H1 (cell line): ENCODE data around the gene SWI5. TPM values are rescaled to one million over a fixed set of nuclear protein-coding genes. Genes with fewer than 3 reads are reported as not detected.

Experiments used
- CTCF ChIA-PET: fragments of 300-600 bp; sonication (Branson Sonifier 250); formaldehyde crosslinking; loops from one replicate; lab custom pipeline; 2021; ENCODE audit not compliant: partially characterized antibody; lab: Charles Lee
- POLR2A ChIA-PET: fragments of 300-600 bp; sonication (Branson Sonifier 250); formaldehyde crosslinking; loops from one replicate; lab custom pipeline; 2021; ENCODE audit warnings: inconsistent platforms; ENCODE audit not compliant: partially characterized antibody; lab: Charles Lee
- DNase-seq, 2 experiments: peaks; one replicate each; pipeline versions ENCODE4 v3.0.0 to v3.0.0-alpha.2; 2010 to 2022; ENCODE audit warnings: low spot score in 2 of 2, low read depth in 1 of 2, mixed read lengths in 1 of 2
- FAIRE-seq: peaks from 2 replicates; lab custom pipeline; 2011; peaks lifted over from hg19 to GRCh38; lab: Jason Lieb, UNC
- H2AFZ ChIP-seq: 2 replicates; pipeline ENCODE4 v1.8.1; 2012; ENCODE audit warnings: low read length, inconsistent platforms
- H2AK5ac ChIP-seq: 2 replicates; pipeline ENCODE4 v1.6.1; 2013; ENCODE audit warnings: low read depth, low read length
- H2BK120ac ChIP-seq: replicated peaks from 2 replicates; pipeline ENCODE3; 2013; ENCODE audit warnings: low read depth, low read length, inconsistent platforms
- H2BK12ac ChIP-seq: 2 replicates; pipeline ENCODE4 v1.6.1; 2013; ENCODE audit warnings: low read depth, low read length
- H2BK15ac ChIP-seq: 2 replicates; pipeline ENCODE4 v1.6.1; 2013; ENCODE audit warnings: low read length
- H2BK20ac ChIP-seq: 2 replicates; pipeline ENCODE4 v1.6.1; 2013; ENCODE audit warnings: low read length
- H2BK5ac ChIP-seq: 2 replicates; pipeline ENCODE4 v1.6.1; 2013; ENCODE audit warnings: low read depth, low read length
- H3K14ac ChIP-seq: 2 replicates; pipeline ENCODE4 v1.6.1; 2013; ENCODE audit warnings: inconsistent platforms; ENCODE audit not compliant: insufficient read length
- H3K18ac ChIP-seq: 2 replicates; pipeline ENCODE4 v1.6.1; 2013; ENCODE audit warnings: low read length; ENCODE audit errors: extremely low read depth
- H3K23ac ChIP-seq: 2 replicates; pipeline ENCODE4 v1.6.1; 2013; ENCODE audit warnings: inconsistent platforms; ENCODE audit not compliant: insufficient read length
- H3K23me2 ChIP-seq: 2 replicates; pipeline ENCODE4 v1.6.1; 2013; ENCODE audit warnings: low read depth, low read length
- H3K27ac ChIP-seq: 2 replicates; pipeline ENCODE4 v1.6.1; 2011; ENCODE audit warnings: low read depth, low read length, inconsistent platforms
- H3K27me3 ChIP-seq, 4 experiments: replicated peaks in 1 of 4; 1 replicate in 1 of 4; 2 replicates in 3 of 4; pipeline versions ENCODE4 v1.6.1 to v1.8.1; 2011 to 2013; ENCODE audit warnings: low read length in 3 of 4, mild to moderate bottlenecking in 3 of 4, inconsistent platforms in 2 of 4, mixed read lengths in 2 of 4, moderate library complexity in 1 of 4; ENCODE audit not compliant: control insufficient read depth in 3 of 4, insufficient read depth in 3 of 4; ENCODE audit errors: extremely low read depth in 1 of 4
- H3K36me3 ChIP-seq, 4 experiments: 2 replicates each; pipeline versions ENCODE4 v1.6.1 to v1.8.1; 2011 to 2013; ENCODE audit warnings: mild to moderate bottlenecking in 4 of 4, low read length in 3 of 4, moderate library complexity in 2 of 4, control low read depth in 1 of 4, inconsistent platforms in 1 of 4; ENCODE audit not compliant: insufficient read depth in 4 of 4, control insufficient read depth in 2 of 4
- H3K4ac ChIP-seq: replicated peaks from 2 replicates; pipeline ENCODE3; 2013; ENCODE audit warnings: low read length, low read depth, mixed read lengths, inconsistent platforms; ENCODE audit not compliant: insufficient read length
- H3K4me1 ChIP-seq, 4 experiments: replicated peaks in 1 of 4; 1 replicate in 1 of 4; 2 replicates in 3 of 4; pipeline versions ENCODE4 v1.6.1 to v1.8.1; 2011 to 2013; ENCODE audit warnings: low read length in 3 of 4, inconsistent platforms in 2 of 4, mixed read lengths in 1 of 4; ENCODE audit not compliant: insufficient read depth in 4 of 4, control insufficient read depth in 3 of 4
- H3K4me2 ChIP-seq, 2 experiments: 2 replicates each; pipeline versions ENCODE4 v1.6.1 to v1.8.1; 2011 to 2013; ENCODE audit warnings: low read depth in 2 of 2, low read length in 2 of 2, control low read depth in 1 of 2, inconsistent platforms in 1 of 2, mild to moderate bottlenecking in 1 of 2; ENCODE audit not compliant: insufficient read depth in 1 of 2
- H3K4me3 ChIP-seq, 4 experiments: fragments of 200-600, 300-600 bp in 1 of 4; sonication (generic), shearing (Covaris generic), sonication (Bioruptor Twin) in 1 of 4; 2 replicates each; pipeline versions ENCODE4 v1.5.1 to v1.8.1; 2011 to 2016; ENCODE audit warnings: low read length in 4 of 4, low read depth in 3 of 4, control low read depth in 2 of 4, inconsistent platforms in 2 of 4, mild to moderate bottlenecking in 2 of 4, mixed read lengths in 1 of 4, moderate library complexity in 1 of 4; ENCODE audit not compliant: insufficient read depth in 2 of 4; ENCODE audit errors: extremely low read depth in 1 of 4
- H3K56ac ChIP-seq: replicated peaks from 2 replicates; pipeline ENCODE3; 2013; ENCODE audit warnings: low read depth, mild to moderate bottlenecking, mixed read lengths, low read length, inconsistent platforms; ENCODE audit not compliant: insufficient read length
- H3K79me1 ChIP-seq: 2 replicates; pipeline ENCODE4 v1.6.1; 2013; ENCODE audit warnings: low read depth, low read length, control low read depth
- H3K79me2 ChIP-seq, 2 experiments: 2 replicates each; pipeline versions ENCODE4 v1.6.1 to v1.8.1; 2012 to 2013; ENCODE audit warnings: low read length in 2 of 2, mild to moderate bottlenecking in 2 of 2, inconsistent platforms in 1 of 2; ENCODE audit not compliant: insufficient read depth in 2 of 2, control insufficient read depth in 1 of 2
- H3K9ac ChIP-seq, 4 experiments: replicated peaks in 1 of 4; 1 replicate in 1 of 4; 2 replicates in 3 of 4; pipeline versions ENCODE4 v1.6.1 to v1.8.1; 2011 to 2013; ENCODE audit warnings: low read depth in 3 of 4, low read length in 3 of 4, control low read depth in 2 of 4, mild to moderate bottlenecking in 2 of 4, moderate library complexity in 2 of 4, inconsistent platforms in 1 of 4; ENCODE audit errors: extremely low read depth in 1 of 4
- H3K9me3 ChIP-seq, 2 experiments: 2 replicates each; pipeline versions ENCODE4 v1.6.1 to v1.8.1; 2012 to 2013; ENCODE audit warnings: mild to moderate bottlenecking in 2 of 2, moderate library complexity in 2 of 2, control low read depth in 1 of 2, inconsistent platforms in 1 of 2, low read depth in 1 of 2, low read length in 1 of 2, mixed read lengths in 1 of 2; ENCODE audit not compliant: insufficient read depth in 2 of 2
- H4K20me1 ChIP-seq, 2 experiments: replicated peaks in 1 of 2; 2 replicates each; pipeline versions ENCODE3 to v1.8.1; 2011 to 2013; ENCODE audit warnings: inconsistent platforms in 2 of 2, low read length in 2 of 2, mild to moderate bottlenecking in 1 of 2; ENCODE audit not compliant: insufficient read depth in 2 of 2, control insufficient read depth in 1 of 2
- H4K5ac ChIP-seq: 2 replicates; pipeline ENCODE4 v1.6.1; 2013; ENCODE audit warnings: low read length, low read depth, mixed read lengths, inconsistent platforms; ENCODE audit not compliant: insufficient read length
- H4K8ac ChIP-seq: 2 replicates; pipeline ENCODE4 v1.8.0; 2013; ENCODE audit warnings: mild to moderate bottlenecking, moderate library complexity, low read length, inconsistent platforms; ENCODE audit not compliant: insufficient read depth; ENCODE audit errors: extremely low read depth
- H4K91ac ChIP-seq: replicated peaks from 2 replicates; pipeline ENCODE3; 2013; ENCODE audit warnings: low read length, mixed read lengths, inconsistent platforms; ENCODE audit not compliant: insufficient read length
- ATF3 ChIP-seq: IDR thresholded peaks from 2 replicates; pipeline ENCODE4 v1.6.1; 2011; ENCODE audit warnings: low read depth, mild to moderate bottlenecking, low read length; ENCODE audit not compliant: insufficient read depth
- CHD2 ChIP-seq: IDR thresholded peaks from 2 replicates; pipeline ENCODE4 v1.6.1; 2012; ENCODE audit warnings: low read length, improper control_type of control experiment
- CREB1 ChIP-seq: IDR thresholded peaks from 2 replicates; pipeline ENCODE4 v1.6.1; 2012; ENCODE audit warnings: inconsistent platforms
- EGR1 ChIP-seq: IDR thresholded peaks from 2 replicates; pipeline ENCODE4 v1.6.1; 2011; ENCODE audit warnings: low read depth, low read length, borderline replicate concordance
- FOSL1 ChIP-seq: IDR thresholded peaks from 2 replicates; pipeline ENCODE4 v1.6.1; 2011; ENCODE audit warnings: mild to moderate bottlenecking, low read depth, low read length, moderate library complexity; ENCODE audit not compliant: insufficient read depth
- JUN ChIP-seq: IDR thresholded peaks from 2 replicates; pipeline ENCODE4 v1.6.1; 2011; ENCODE audit warnings: low read depth, mild to moderate bottlenecking, improper control_type of control experiment, low read length
- MAFK ChIP-seq: IDR thresholded peaks from 2 replicates; pipeline ENCODE4 v1.6.1; 2012; ENCODE audit warnings: low read depth, mild to moderate bottlenecking, improper control_type of control experiment, low read length
- RBBP5 ChIP-seq: IDR thresholded peaks from 2 replicates; pipeline ENCODE4 v1.7.1; 2012; ENCODE audit warnings: low read depth, mild to moderate bottlenecking, inconsistent platforms, low read length, moderate library complexity, borderline replicate concordance
- SIN3A ChIP-seq, 2 experiments: IDR thresholded peaks in 1 of 2; conservative IDR thresholded peaks in 1 of 2; 2 replicates each; pipeline ENCODE4 v1.6.1; 2011 to 2012; ENCODE audit warnings: low read length in 2 of 2, improper control_type of control experiment in 1 of 2, low read depth in 1 of 2, mild to moderate bottlenecking in 1 of 2
- SIRT6 ChIP-seq: IDR thresholded peaks from one replicate; pipeline ENCODE4 v1.7.1; 2012; ENCODE audit warnings: low read length, inconsistent platforms
- SIX5 ChIP-seq: IDR thresholded peaks from 2 replicates; pipeline ENCODE4 v1.6.1; 2011; ENCODE audit warnings: mild to moderate bottlenecking, low read depth, low read length
- SP1 ChIP-seq: IDR thresholded peaks from 2 replicates; pipeline ENCODE4 v1.6.1; 2011; ENCODE audit warnings: low read depth, low read length
- SRF ChIP-seq: IDR thresholded peaks from 2 replicates; pipeline ENCODE4 v1.6.1; 2011; ENCODE audit warnings: mild to moderate bottlenecking, low read depth, low read length, moderate library complexity
- WGBS, 2 experiments: shearing (Covaris generic) in 1 of 2; methylation state at CpG; one replicate each; pipeline versions ENCODE4 v1.1.6 to v1.1.7; 2013 to 2015; ENCODE audit warnings: low lambda C conversion rate in 2 of 2, mixed read lengths in 2 of 2, inconsistent platforms in 1 of 2, low coverage in 1 of 2, missing lambda C conversion rate in 1 of 2; ENCODE audit not compliant: insufficient replicate concordance in 2 of 2, insufficient coverage in 1 of 2, insufficient read length in 1 of 2; ENCODE audit errors: extremely low coverage in 1 of 2, missing lambda C conversion rate in 1 of 2; 5-methylcytosine and 5-hydroxymethylcytosine counted together
- polyA plus RNA-seq, 7 experiments: library from polyadenylated mRNA; depleted of rRNA in 3 of 7; stranded (reverse) in 5 of 7; unstranded in 2 of 7; fragments of >200 nt in 5 of 7; fragments of 200-250 nt in 2 of 7; gene quantifications; 1 replicate in 5 of 7; 2 replicates in 1 of 7; 4 replicates in 1 of 7; pipeline versions ENCODE4 v1.2.1 to v1.2.3, GENCODE V29; 2011 to 2013; ENCODE audit warnings: missing spikeins in 2 of 7, mixed read lengths in 2 of 7
- total RNA-seq: library from RNA; stranded (reverse); fragmentation: NEBNext Ultra II Directional; extraction: Animal tissue kit (Norgen Biotek cat#: 25700); gene quantifications from 2 replicates; pipeline ENCODE4 v1.2.1, GENCODE V29; 2021

The SWI5 gene
- total and polyA plus RNA-seq, 2 of the 8 experiments (the other 6 are each of a cell fraction or from before 2014, with no cell fraction given): 29.0 to 59.5 TPM

DNA sequence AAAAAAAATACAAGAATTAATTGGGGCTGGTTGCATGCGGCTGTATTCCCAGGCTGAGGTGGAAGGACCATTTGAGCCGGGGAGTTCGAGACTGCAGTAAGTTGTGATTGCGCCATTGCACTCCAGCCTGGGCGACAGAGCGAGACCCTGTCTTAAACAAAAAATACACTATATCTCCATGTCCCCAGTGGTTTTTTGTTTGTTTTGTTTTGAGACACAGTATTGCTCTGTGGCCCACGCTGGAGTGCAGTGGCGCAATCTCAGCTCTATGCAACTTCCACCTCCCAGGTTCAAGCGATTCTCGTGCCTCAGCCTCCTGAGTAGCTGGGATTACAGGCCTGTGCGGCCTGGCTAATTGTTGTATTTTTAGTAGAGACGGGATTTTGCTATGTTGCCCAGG, 47.7 kb downstream of the SWI5 start:
- Histone ChIP-seq H2BK120ac (no peak overlapping the region), H3K23me2 (peaks cover 7% of the 10 kb centered on the region), H2BK12ac (no peak overlapping the region), H3K79me2 (peaks cover 0 to 25% of the 10 kb centered on the region in 2 experiments; a peak in 2 of 4 replicates), H3K14ac (no peak overlapping the region), H4K5ac (no peak overlapping the region), H2AFZ (no peak overlapping the region), H4K20me1 (peaks cover 1 to 3% of the 10 kb centered on the region in 2 experiments), H4K91ac (no peak overlapping the region), H3K9ac (peak overlapping the region in 1 of 4 experiments; percentile 60; a peak in 1 of 7 replicates), H3K18ac (no peak overlapping the region), H3K27ac (no peak overlapping the region), H3K23ac (no peak overlapping the region), H3K36me3 (peaks cover 0 to 11% (median 1%) of the 10 kb centered on the region in 4 experiments; a peak in 4 of 8 replicates), H2AK5ac (no peak overlapping the region), H3K9me3 (no peaks in the 10 kb centered on the region), H3K4me2 (peak overlapping the region; percentile 63 to 96; a peak in 3 of 4 replicates), H3K79me1 (peaks cover 8% of the 10 kb centered on the region; the same call in 1 of the 2 replicates), H3K27me3 (no peaks in the 10 kb centered on the region), H3K4me3 (peak overlapping the region; percentile 86 to 100 (median 92); a peak in 7 of 8 replicates), H4K8ac (no peak overlapping the region), H2BK20ac (no peak overlapping the region), H3K4me1 (no peaks in the 10 kb centered on the region; a peak in 3 of 7 replicates), H2BK15ac (no peak overlapping the region), H3K56ac (no peak overlapping the region), H3K4ac (no peak overlapping the region), H2BK5ac (no peak overlapping the region)
- POLR2A ChIA-PET: interaction anchor here (0.6 to 3.1 kb wide), 2 partner anchors 12 to 73 kb away, joined by 3 to 10 read pairs; no protein-coding TSS in a partner anchor
- CTCF ChIA-PET: interaction anchor here (2.9 kb wide), 1 partner anchor 39 kb away, joined by 12 read pairs; no protein-coding TSS in a partner anchor
- 87% methylated on average over 12 of the region's 12 CpGs; no CpG with 5 or more reads in 1 of the 2 experiments for WGBS, 2 experiments
- FAIRE-seq: no peak
- no peak for DNase-seq
- TF ChIP-seq CHD2 (no peak), FOSL1 (no peak), SRF (no peak), SIRT6 (no peak), SP1 (no peak), RBBP5 (no peak), EGR1 (no peak), ATF3 (no peak), MAFK (no peak), JUN (no peak), SIN3A (conservative IDR thresholded peaks at IDR 0.05 in 1 of 2, IDR thresholded peaks at IDR 0.05 in 1 of 2; ENCODE audit: low read depth in 1 of 2, low read length in 2 of 2) (no peak), CREB1 (no peak), SIX5 (no peak)
